Calu3 (cell line): ENCODE measurements around the gene TAF4B. TPM values are rescaled to one million over a fixed set of nuclear protein-coding genes. Genes with fewer than 3 reads are reported as not detected.
"Not testable (repeated sequence)": the region's sequence is repeated elsewhere in the genome, so short reads cannot be mapped to it uniquely, and the experiment has no call there.

ENCODE experiments used
- BruUV-seq: library from RNA; stranded (reverse); fragments of 400-500 nt; replicated peaks from 2 replicates; lab custom pipeline; 2021; lab: Mats Ljungman, UMichigan
- CTCF ChIA-PET: fragments of 300-600 bp; sonication (Branson Sonifier 250); formaldehyde crosslinking; loops from one replicate; lab custom pipeline; 2022; ENCODE audit warnings: antibody characterized with exemption; lab: Charles Lee
- DNase-seq: peaks from one replicate; pipeline ENCODE4 v3.0.0; 2022
- H3K27ac Mint-ChIP-seq: one replicate; pipeline ENCODE4 v1.8.0; 2022; ENCODE audit warnings: mixed read lengths; ENCODE audit not compliant: unreplicated experiment
- H3K27me3 Mint-ChIP-seq: one replicate; pipeline ENCODE4 v1.8.0; 2022; ENCODE audit warnings: mixed read lengths; ENCODE audit not compliant: unreplicated experiment
- H3K36me3 Mint-ChIP-seq: one replicate; pipeline ENCODE4 v1.8.0; 2022; ENCODE audit warnings: mild to moderate bottlenecking, moderate library complexity, mixed read lengths; ENCODE audit not compliant: insufficient read depth, unreplicated experiment
- H3K4me1 Mint-ChIP-seq: one replicate; pipeline ENCODE4 v1.8.0; 2022; ENCODE audit warnings: mild to moderate bottlenecking, low read depth, mixed read lengths; ENCODE audit not compliant: unreplicated experiment
- H3K4me3 Mint-ChIP-seq: one replicate; pipeline ENCODE4 v1.8.0; 2022; ENCODE audit warnings: mild to moderate bottlenecking, low read depth, moderate library complexity, mixed read lengths; ENCODE audit not compliant: unreplicated experiment
- H3K9me3 Mint-ChIP-seq: one replicate; pipeline ENCODE4 v1.8.0; 2022; ENCODE audit warnings: low read depth, mixed read lengths; ENCODE audit not compliant: unreplicated experiment
- intact Hi-C: fragments of 100-400 bp; cut with micrococcal nuclease; formaldehyde crosslinking; loops from one replicate; pipeline ENCODE4 v1.10.0; 2022; ENCODE audit not compliant: unreplicated experiment
- total RNA-seq: library from RNA; stranded (reverse); gene quantifications from 2 replicates; pipeline ENCODE4 v1.2.3, GENCODE V29; 2022
- TF ChIP-seq, protein P1 (sequence below): fragments of 200-600 bp; IDR thresholded peaks from one replicate; pipeline ENCODE4 v1.8.0; 2022; ENCODE audit warnings: antibody characterized with exemption; ENCODE audit not compliant: unreplicated experiment

The TAF4B gene
- total RNA-seq, 1 experiment from 2014 or later, result 9.6 TPM

DNA sequence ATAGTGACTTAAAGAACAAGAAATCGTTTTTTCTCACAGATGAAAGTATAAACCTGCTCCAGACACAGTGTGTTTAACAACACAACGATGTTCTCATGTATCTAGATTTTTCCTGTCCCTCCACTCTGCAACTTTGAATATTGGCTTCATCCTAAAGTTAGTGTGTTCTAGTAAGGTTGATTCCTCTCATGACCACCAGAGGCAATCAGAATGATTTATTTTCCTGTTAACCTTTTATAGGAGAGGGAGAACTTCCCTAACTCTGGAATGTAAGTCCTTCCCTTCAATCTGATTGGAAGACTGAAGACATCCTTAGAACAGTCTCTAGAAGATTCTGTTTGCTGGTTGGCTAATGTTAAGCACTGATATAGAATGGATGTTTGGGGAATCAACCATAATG, 41.0 kb upstream of the TAF4B start:
- no peaks in the 10 kb centered on the region for H3K36me3 Mint-ChIP-seq
- DNase-seq, result no peak
- no peaks in the 10 kb centered on the region for H3K9me3 Mint-ChIP-seq
- H3K4me3 Mint-ChIP-seq, result no peak overlapping the region
- no TSS peak for BruUV-seq
- intact Hi-C loops, result no loop called here
- CTCF ChIA-PET, result no interaction called here
- H3K4me1 Mint-ChIP-seq, result no peaks in the 10 kb centered on the region
- no peaks in the 10 kb centered on the region for H3K27me3 Mint-ChIP-seq
- TF ChIP-seq, protein P1, sequence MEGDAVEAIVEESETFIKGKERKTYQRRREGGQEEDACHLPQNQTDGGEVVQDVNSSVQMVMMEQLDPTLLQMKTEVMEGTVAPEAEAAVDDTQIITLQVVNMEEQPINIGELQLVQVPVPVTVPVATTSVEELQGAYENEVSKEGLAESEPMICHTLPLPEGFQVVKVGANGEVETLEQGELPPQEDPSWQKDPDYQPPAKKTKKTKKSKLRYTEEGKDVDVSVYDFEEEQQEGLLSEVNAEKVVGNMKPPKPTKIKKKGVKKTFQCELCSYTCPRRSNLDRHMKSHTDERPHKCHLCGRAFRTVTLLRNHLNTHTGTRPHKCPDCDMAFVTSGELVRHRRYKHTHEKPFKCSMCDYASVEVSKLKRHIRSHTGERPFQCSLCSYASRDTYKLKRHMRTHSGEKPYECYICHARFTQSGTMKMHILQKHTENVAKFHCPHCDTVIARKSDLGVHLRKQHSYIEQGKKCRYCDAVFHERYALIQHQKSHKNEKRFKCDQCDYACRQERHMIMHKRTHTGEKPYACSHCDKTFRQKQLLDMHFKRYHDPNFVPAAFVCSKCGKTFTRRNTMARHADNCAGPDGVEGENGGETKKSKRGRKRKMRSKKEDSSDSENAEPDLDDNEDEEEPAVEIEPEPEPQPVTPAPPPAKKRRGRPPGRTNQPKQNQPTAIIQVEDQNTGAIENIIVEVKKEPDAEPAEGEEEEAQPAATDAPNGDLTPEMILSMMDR, result no peak
- H3K27ac Mint-ChIP-seq, result no peak overlapping the region

DNA sequence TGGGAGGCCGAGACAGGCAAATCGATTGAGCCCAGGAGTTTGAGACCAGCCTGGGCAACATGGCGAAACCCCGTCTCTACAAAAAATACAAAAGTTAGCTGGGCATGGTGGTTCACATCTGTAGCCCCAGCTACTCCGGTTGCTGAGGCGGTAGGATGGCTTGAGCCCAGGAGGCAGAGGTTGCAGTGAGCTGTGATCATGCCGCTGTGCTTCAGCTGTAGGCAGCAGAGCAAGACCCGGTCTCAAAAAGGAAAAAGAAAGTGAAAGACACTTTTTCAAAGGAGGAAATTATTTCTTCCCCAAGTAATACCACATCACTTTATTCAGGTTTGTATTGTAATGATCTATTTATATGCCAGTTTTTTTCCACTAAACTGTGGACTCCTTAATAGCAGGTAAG, 35.7 kb upstream of the TAF4B start:
- BruUV-seq, result no TSS peak
- TF ChIP-seq, protein P1, result no peak
- Mint-ChIP-seq H3K4me1 (no peaks in the 10 kb centered on the region), H3K36me3 (no peaks in the 10 kb centered on the region), H3K9me3 (no peaks in the 10 kb centered on the region), H3K27ac (no peak overlapping the region), H3K4me3 (no peak overlapping the region), H3K27me3 (no peaks in the 10 kb centered on the region)
- CTCF ChIA-PET, result no interaction called here
- DNase-seq, result no peak
- intact Hi-C loops, result no loop called here

DNA sequence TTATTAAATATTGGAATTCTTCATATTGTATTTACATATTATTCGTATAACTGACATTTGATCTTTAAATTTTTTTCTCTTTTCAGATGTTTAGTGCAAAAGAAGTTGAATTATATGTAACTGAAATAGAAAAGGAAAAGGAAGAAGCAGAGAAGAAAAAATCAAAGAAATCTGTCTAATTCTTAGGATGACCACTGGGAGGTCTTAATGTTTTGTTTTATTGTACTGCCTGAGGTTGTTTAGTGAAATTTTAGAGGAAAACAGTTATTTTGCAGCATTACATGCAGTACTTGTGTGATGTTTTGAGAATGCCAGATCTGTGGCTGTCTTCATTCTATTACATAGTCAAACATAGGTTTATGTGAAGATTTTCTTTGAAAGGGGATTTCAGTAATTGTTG, 34.0 kb upstream of the TAF4B start:
- H3K27me3 Mint-ChIP-seq, result no peaks in the 10 kb centered on the region
- DNase-seq, result no peak
- CTCF ChIA-PET, result interaction anchor here (0.6 kb wide), 1 partner anchor 16 kb away, joined by 3 read pairs; no protein-coding TSS in a partner anchor
- TF ChIP-seq, protein P1, result no peak
- H3K27ac Mint-ChIP-seq, result no peak overlapping the region
- intact Hi-C loops, result no loop called here
- no peaks in the 10 kb centered on the region for H3K4me1 Mint-ChIP-seq
- BruUV-seq, result no TSS peak
- no peaks in the 10 kb centered on the region for H3K36me3 Mint-ChIP-seq
- H3K9me3 Mint-ChIP-seq, result no peaks in the 10 kb centered on the region
- no peak overlapping the region for H3K4me3 Mint-ChIP-seq

DNA sequence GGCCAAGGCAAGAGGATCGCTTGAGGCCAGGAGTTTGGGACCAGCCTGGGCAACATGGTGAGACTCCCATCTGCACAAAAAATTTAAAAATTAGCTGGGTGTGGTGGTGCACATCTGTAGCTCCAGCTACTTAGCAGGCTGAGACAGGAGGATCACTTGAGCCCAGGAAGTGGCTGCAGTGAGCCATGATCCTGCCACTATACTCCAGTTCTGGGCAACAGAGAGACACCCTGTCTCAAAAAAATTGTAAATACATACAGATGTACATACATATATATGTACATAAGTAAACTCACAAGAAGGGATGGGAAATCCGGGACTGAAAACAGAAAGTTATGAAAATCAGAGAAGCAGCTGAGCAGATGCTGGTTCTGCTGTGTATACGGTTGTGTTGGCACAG, 29.6 kb upstream of the TAF4B start:
- Mint-ChIP-seq H3K9me3 (no peaks in the 10 kb centered on the region), H3K27ac (no peak overlapping the region), H3K36me3 (no peaks in the 10 kb centered on the region), H3K4me3 (no peak overlapping the region), H3K4me1 (no peaks in the 10 kb centered on the region), H3K27me3 (no peaks in the 10 kb centered on the region)
- CTCF ChIA-PET, result no interaction called here
- intact Hi-C loops, result no loop called here
- no TSS peak for BruUV-seq
- DNase-seq, result no peak
- TF ChIP-seq, protein P1, result no peak

DNA sequence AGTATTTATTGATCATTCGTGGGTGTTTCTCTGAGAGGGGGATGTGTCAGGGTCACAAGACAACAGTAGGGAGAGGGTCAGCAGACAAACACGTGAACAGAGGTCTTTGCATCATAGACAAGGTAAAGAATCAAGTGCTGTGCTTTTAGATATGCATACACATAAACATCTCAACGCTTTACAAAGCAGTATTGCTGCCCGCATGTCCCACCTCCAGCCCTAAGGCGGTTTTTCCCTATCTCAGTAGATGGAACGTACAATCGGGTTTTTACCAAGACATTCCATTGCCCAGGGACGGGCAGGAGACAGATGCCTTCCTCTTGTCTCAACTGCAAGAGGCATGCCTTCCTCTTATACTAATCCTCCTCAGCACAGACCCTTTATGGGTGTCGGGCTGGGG, 24.2 kb upstream of the TAF4B start:
- H3K4me3 Mint-ChIP-seq, H3K4me1 Mint-ChIP-seq, H3K36me3 Mint-ChIP-seq, BruUV-seq, intact Hi-C loops, H3K27ac Mint-ChIP-seq, DNase-seq, CTCF ChIA-PET, H3K9me3 Mint-ChIP-seq: not testable (repeated sequence)
- peaks cover 26% of the 10 kb centered on the region for H3K27me3 Mint-ChIP-seq
